ENCODE results near the gene TUBGCP2.

Gene TUBGCP2

GRCh38 chr10:133257489-133258065, 51.1 kb downstream of the TUBGCP2 start (continued):
- TF ChIP-seq ZNF16 (tag by site-specific recombination; IDR thresholded peaks at IDR 0.05; ENCODE audit: low read depth), result no peak
- TF ChIP-seq EGR2 (tag by site-specific recombination; IDR thresholded peaks at IDR 0.05; ENCODE audit: low read depth), result peak; percentile 60
- TF ChIP-seq ZNF423 (tag by site-specific recombination; IDR thresholded peaks at IDR 0.05), result no peak
- TF ChIP-seq ZNF629 (tag by site-specific recombination; IDR thresholded peaks at IDR 0.05), result no peak

DNA sequence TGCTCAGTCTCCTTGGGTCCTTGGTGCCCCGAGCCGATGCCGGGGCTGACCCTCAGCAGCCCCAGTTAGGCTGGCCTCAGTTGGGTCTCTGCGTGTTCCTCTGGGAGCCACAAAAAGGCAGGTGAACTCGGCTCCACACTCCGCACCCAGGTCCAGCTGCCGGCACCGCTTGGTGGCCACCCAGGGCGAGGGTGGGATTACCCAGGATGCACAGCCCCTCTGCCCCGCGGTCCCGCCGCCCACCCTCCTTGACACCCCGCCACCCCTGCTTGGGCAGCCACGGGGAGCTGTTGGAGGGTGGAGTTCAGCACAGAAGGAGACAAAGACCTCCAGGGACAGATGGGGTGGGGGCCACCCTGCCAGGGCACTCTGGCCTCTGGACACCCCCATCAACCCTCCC, 53.3 kb downstream of the TUBGCP2 start:
- no peaks in the 10 kb centered on the region for H3K36me3 ChIP-seq (ENCODE audit: control insufficient read depth in 2 of 2, insufficient read depth in 1 of 2, low read length in 2 of 2)
- H3K4me3 ChIP-seq (ENCODE audit: low read depth, low read length), result no peak overlapping the region
- no peaks in the 10 kb centered on the region for H3K9me3 ChIP-seq (ENCODE audit: control insufficient read depth, insufficient read depth, low read depth, low read length)
- no peak overlapping the region for H3K27ac ChIP-seq (ENCODE audit: extremely low read depth, low read depth, low read length)
- ChIA-PET CTCF (no interaction called here), POLR2A (no interaction called here)
- H3K4me1 ChIP-seq (ENCODE audit: control insufficient read depth, insufficient read depth, low read length), result no peaks in the 10 kb centered on the region; the same call in 1 of the 2 replicates
- no peak for TF ChIP-seq ZNF18 (tag by site-specific recombination; IDR thresholded peaks at IDR 0.05)
- no peak for TF ChIP-seq ZNF571 (tag by site-specific recombination; IDR thresholded peaks at IDR 0.05)
- no peak for TF ChIP-seq ZNF660 (tag by site-specific recombination; IDR thresholded peaks at IDR 0.05)
- no peak for TF ChIP-seq SP2 (tag by site-specific recombination; IDR thresholded peaks at IDR 0.05)
- no peak for TF ChIP-seq ZNF19 (tag by site-specific recombination; IDR thresholded peaks at IDR 0.05; ENCODE audit: low read depth)
- TF ChIP-seq YY1 (tag by site-specific recombination; IDR thresholded peaks at IDR 0.05), result no peak
- TF ChIP-seq ZNF398 (tag by site-specific recombination; IDR thresholded peaks at IDR 0.05), result no peak
- no peak for TF ChIP-seq ZBTB20 (tag by site-specific recombination; IDR thresholded peaks at IDR 0.05)
- no peak for TF ChIP-seq ZNF501 (tag by site-specific recombination; IDR thresholded peaks at IDR 0.05)
- no peak for TF ChIP-seq ZNF416 (tag by site-specific recombination; IDR thresholded peaks at IDR 0.05)
- no peak for TF ChIP-seq ZNF610 (tag by site-specific recombination; IDR thresholded peaks at IDR 0.05; ENCODE audit: borderline replicate concordance)
- no peak for TF ChIP-seq ZNF114 (tag by site-specific recombination; IDR thresholded peaks at IDR 0.05)
- TF ChIP-seq ZNF391 (tag by site-specific recombination; IDR thresholded peaks at IDR 0.05; ENCODE audit: borderline replicate concordance, low read depth), result no peak
- no peak for TF ChIP-seq ZNF248 (tag by site-specific recombination; IDR thresholded peaks at IDR 0.05)
- no peak for TF ChIP-seq ZSCAN23 (tag by site-specific recombination; IDR thresholded peaks at IDR 0.05)
- TF ChIP-seq IKZF3 (tag by site-specific recombination; IDR thresholded peaks at IDR 0.05), result no peak
- TF ChIP-seq, protein P1, sequence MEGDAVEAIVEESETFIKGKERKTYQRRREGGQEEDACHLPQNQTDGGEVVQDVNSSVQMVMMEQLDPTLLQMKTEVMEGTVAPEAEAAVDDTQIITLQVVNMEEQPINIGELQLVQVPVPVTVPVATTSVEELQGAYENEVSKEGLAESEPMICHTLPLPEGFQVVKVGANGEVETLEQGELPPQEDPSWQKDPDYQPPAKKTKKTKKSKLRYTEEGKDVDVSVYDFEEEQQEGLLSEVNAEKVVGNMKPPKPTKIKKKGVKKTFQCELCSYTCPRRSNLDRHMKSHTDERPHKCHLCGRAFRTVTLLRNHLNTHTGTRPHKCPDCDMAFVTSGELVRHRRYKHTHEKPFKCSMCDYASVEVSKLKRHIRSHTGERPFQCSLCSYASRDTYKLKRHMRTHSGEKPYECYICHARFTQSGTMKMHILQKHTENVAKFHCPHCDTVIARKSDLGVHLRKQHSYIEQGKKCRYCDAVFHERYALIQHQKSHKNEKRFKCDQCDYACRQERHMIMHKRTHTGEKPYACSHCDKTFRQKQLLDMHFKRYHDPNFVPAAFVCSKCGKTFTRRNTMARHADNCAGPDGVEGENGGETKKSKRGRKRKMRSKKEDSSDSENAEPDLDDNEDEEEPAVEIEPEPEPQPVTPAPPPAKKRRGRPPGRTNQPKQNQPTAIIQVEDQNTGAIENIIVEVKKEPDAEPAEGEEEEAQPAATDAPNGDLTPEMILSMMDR (tag by site-specific recombination; IDR thresholded peaks at IDR 0.05), result no peak
- no peak for TF ChIP-seq ZBTB8A (tag by site-specific recombination; IDR thresholded peaks at IDR 0.05)

Measured in HEK293 (cell line).